Transverse colon (tissue), 4 donors: ENCODE data around the gene ACTMAP. TPM values are rescaled to one million over a fixed set of nuclear protein-coding genes. Genes with fewer than 3 reads are reported as not detected.
A peak's percentile ranks its signal among the peaks of the same experiment; 100 is the strongest.

Experiments
- DNase-seq: peaks from one replicate; pipeline ENCODE4 v3.0.0-alpha.2; 2019
- H3K27ac ChIP-seq, 4 donors: fragments of 200-600 bp; sonication (generic); 2 replicates each; pipeline ENCODE4 v1.5.1; 2016 to 2018; ENCODE audit warnings: inconsistent platforms in 4 of 4
- H3K27me3 ChIP-seq: fragments of 200-600 bp; sonication (generic); 2 replicates; pipeline ENCODE4 v1.5.1; 2017; ENCODE audit warnings: inconsistent platforms
- H3K36me3 ChIP-seq, 4 donors: fragments of 200-600 bp; sonication (generic); 2 replicates each; pipeline ENCODE4 v1.5.1; 2017 to 2019; ENCODE audit warnings: inconsistent platforms in 4 of 4
- H3K4me1 ChIP-seq, 4 donors: fragments of 200-600 bp; sonication (generic); 2 replicates each; pipeline ENCODE4 v1.5.1; 2017 to 2020; ENCODE audit warnings: inconsistent platforms in 4 of 4
- H3K4me3 ChIP-seq, 4 donors: fragments of 200-600 bp; sonication (generic); 1 replicate in 1 of 4; 2 replicates in 3 of 4; pipeline versions ENCODE4 v1.5.1 to v1.6.1; 2017 to 2019; ENCODE audit warnings: inconsistent platforms in 4 of 4
- H3K9me3 ChIP-seq, 2 donors: fragments of 200-600 bp; sonication (generic); 2 replicates each; pipeline ENCODE4 v1.5.1; 2017 to 2019; ENCODE audit warnings: inconsistent platforms in 2 of 2
- EP300 ChIP-seq: sonication (generic); formaldehyde crosslinking; IDR thresholded peaks from one replicate; pipeline ENCODE4 v1.6.1; 2017; ENCODE audit warnings: antibody characterized with exemption, low read depth
- POLR2A ChIP-seq: fragments of 450-650 bp; IDR thresholded peaks from one replicate; pipeline ENCODE4 v1.6.1; 2016; ENCODE audit warnings: antibody characterized with exemption, mild to moderate bottlenecking, moderate library complexity
- POLR2AphosphoS5 ChIP-seq, 3 donors: sonication (generic); formaldehyde crosslinking; IDR thresholded peaks; one replicate each; pipeline ENCODE4 v1.6.1; 2016; ENCODE audit warnings: antibody characterized with exemption in 3 of 3
- WGBS, 2 donors: methylation state at CpG; one replicate each; pipeline ENCODE4 v1.1.5; 2018; ENCODE audit warnings: low coverage in 1 of 2; 5-methylcytosine and 5-hydroxymethylcytosine counted together
- in situ Hi-C, 4 donors: fragments of 200-750 bp; cut with MboI; loops; one replicate each; pipeline versions ENCODE4 v1.15.0 to v1.15.1; 2017; ENCODE audit warnings: low sequenced_read_pairs in 3 of 4, low pct_ligation_motif_present in 1 of 4, low pct_unique_long_range_greater_than_20kb in 1 of 4
- intact Hi-C: fragments of 100-400 bp; cut with DNase I; formaldehyde crosslinking; loops from one replicate; pipeline ENCODE4 v1.15.1; 2023; ENCODE audit warnings: low total_unique reads
- total RNA-seq, 4 donors: library from RNA; depleted of rRNA; stranded (reverse); fragments of >200 nt; gene quantifications; one replicate each; pipeline ENCODE4 v1.1.0, GENCODE V29; 2016
- TF ChIP-seq, protein P1 (sequence below), 5 experiments: fragments of 200-600 bp in 3 of 5; fragments of 450-650 bp in 2 of 5; sonication (generic) in 3 of 5; IDR thresholded peaks; 1 replicate in 2 of 5; 2 replicates in 3 of 5; pipeline ENCODE4 v1.5.1; 2016 to 2017; ENCODE audit warnings: antibody characterized with exemption in 5 of 5, inconsistent platforms in 3 of 5, mild to moderate bottlenecking in 2 of 5, moderate library complexity in 1 of 5

Gene ACTMAP
- total RNA-seq, 4 donors from 2014 or later = 8.3 to 29.1 (median 12.1) TPM

DNA sequence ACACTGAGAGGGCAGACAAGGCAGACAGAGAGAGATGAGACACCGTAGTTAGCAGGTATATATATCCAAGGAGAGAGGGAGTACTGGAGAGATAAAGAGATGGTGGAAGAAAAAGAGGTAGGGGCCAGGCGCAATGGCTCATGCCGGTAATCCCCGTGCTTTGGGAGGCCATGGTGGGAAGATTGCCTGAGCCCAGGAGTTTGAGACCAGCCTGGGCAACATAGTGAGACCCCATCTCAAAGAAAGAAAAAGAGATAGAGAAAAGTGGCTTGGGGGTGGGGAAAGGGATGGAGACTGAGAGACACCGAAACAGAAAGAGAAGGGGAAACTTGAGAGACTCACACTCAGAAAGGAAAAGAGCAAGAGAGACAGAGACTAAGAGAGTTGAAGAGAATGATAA is 30.3 kb upstream of the ACTMAP start:
- no peaks in the 10 kb centered on the region for H3K36me3 ChIP-seq
- TF ChIP-seq EP300 (no peak), POLR2AphosphoS5 (IDR thresholded peaks at IDR 0.05) (no peak), POLR2A (no peak)
- TF ChIP-seq, protein P1, sequence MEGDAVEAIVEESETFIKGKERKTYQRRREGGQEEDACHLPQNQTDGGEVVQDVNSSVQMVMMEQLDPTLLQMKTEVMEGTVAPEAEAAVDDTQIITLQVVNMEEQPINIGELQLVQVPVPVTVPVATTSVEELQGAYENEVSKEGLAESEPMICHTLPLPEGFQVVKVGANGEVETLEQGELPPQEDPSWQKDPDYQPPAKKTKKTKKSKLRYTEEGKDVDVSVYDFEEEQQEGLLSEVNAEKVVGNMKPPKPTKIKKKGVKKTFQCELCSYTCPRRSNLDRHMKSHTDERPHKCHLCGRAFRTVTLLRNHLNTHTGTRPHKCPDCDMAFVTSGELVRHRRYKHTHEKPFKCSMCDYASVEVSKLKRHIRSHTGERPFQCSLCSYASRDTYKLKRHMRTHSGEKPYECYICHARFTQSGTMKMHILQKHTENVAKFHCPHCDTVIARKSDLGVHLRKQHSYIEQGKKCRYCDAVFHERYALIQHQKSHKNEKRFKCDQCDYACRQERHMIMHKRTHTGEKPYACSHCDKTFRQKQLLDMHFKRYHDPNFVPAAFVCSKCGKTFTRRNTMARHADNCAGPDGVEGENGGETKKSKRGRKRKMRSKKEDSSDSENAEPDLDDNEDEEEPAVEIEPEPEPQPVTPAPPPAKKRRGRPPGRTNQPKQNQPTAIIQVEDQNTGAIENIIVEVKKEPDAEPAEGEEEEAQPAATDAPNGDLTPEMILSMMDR (IDR thresholded peaks at IDR 0.05) = no peak
- no peak for DNase-seq
- 89 to 93% methylated on average over 5 of the region's 5 CpGs for WGBS, 2 donors
- peaks cover 13 to 22% (median 15%) of the 10 kb centered on the region in 4 donors for H3K4me1 ChIP-seq
- H3K9me3 ChIP-seq = no peaks in the 10 kb centered on the region
- in situ Hi-C loops (no loop called here), intact Hi-C loops (no loop called here)
- H3K4me3 ChIP-seq = no peak overlapping the region
- no peaks in the 10 kb centered on the region for H3K27me3 ChIP-seq
- no peak overlapping the region for H3K27ac ChIP-seq

GRCh38 chr19:40778706-40779284 is 28.5 kb upstream of the ACTMAP start:
- Histone ChIP-seq H3K27me3 (no peaks in the 10 kb centered on the region), H3K4me1 (peaks cover 13 to 22% (median 15%) of the 10 kb centered on the region in 4 donors), H3K36me3 (no peaks in the 10 kb centered on the region), H3K9me3 (no peaks in the 10 kb centered on the region), H3K27ac (peak overlapping the region; percentile 97 to 99 (median 98)), H3K4me3 (peak overlapping the region; percentile 52 to 88 (median 74))
- no peak for DNase-seq
- TF ChIP-seq EP300 (no peak), POLR2A (no peak), POLR2AphosphoS5 (IDR thresholded peaks at IDR 0.05) (no peak)
- TF ChIP-seq, protein P1 (IDR thresholded peaks at IDR 0.05) = no peak
- in situ Hi-C loops (no loop called here), intact Hi-C loops (no loop called here)
- WGBS, 2 donors = 11 to 12% methylated on average over 3 to 7 of the region's 7 CpGs

DNA sequence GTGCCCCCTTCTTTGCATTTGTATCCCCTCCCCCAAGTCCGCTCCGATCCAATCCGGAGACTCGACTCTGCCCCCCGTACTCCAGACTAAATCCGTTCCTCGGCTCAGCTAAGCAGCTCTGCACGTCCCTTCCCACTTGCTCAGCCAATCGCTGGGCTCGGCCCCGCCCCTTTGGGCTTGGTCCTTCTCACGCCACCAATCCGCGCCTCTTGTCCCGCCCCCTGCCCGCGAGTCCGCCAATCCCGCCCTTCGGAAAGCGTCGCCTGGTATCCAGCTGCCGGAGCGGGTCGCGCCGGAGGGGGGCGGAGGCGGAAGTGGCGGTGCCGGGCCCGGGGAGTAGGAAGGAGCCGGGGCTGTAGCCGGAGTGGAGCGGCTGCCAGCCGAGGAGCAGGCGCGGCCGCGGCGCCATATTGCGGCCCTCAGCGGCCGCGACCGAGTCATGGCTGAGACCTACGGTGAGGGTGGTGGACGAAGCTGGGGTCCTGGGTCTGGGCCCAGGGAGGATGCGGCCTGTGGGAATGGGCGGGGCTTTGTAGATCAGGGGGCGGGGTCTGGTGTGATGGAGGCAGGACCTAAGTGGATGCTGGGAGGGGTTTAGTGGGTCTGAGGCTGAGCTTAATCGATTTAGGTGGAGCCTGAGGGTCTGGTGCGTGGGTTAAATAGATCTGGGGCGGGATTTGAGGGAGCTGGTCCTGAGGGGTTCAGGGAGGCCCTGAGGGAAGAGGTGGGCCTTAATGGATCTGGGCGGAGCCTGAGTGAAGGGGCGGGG is 27.8 kb upstream of the ACTMAP start, which contains the start of gene RAB4B:
Gene RAB4B (plus strand): TSS at position 311 of the 769 bp plus-strand sequence. CDS start 129 bp downstream, at position 440.
- Histone ChIP-seq H3K9me3 (no peaks in the 10 kb centered on the region), H3K4me1 (peaks cover 13 to 22% (median 15%) of the 10 kb centered on the region in 4 donors), H3K4me3 (peak within 1 kb of the TSS; percentile 52 to 88 (median 74)), H3K36me3 (no peaks in the 10 kb centered on the region), H3K27me3 (no peaks in the 10 kb centered on the region), H3K27ac (peak within 1 kb of the TSS; percentile 97 to 99 (median 98))
- peak; percentile 100 for DNase-seq
- WGBS, 2 donors = 0% methylated on average over 3 to 47 of the region's 56 CpGs
- TF ChIP-seq POLR2A = peak; percentile 94
- TF ChIP-seq EP300 = no peak
- TF ChIP-seq, protein P1 (IDR thresholded peaks at IDR 0.05) = peak in 2 of 5 experiments; percentile 28 to 51
- TF ChIP-seq POLR2AphosphoS5 (IDR thresholded peaks at IDR 0.05) = peak; percentile 87 to 94 (median 89)
- intact Hi-C loops = no loop called here
- in situ Hi-C loops = no loop called here

GRCh38 chr19:40777645-40777936 is 27.3 kb upstream of the ACTMAP start:
- peak overlapping the region; percentile 27 to 88 (median 74) for H3K4me3 ChIP-seq
- H3K27ac ChIP-seq = peak overlapping the region; percentile 97 to 99 (median 98)
- peaks cover 13 to 22% (median 15%) of the 10 kb centered on the region in 4 donors for H3K4me1 ChIP-seq
- H3K27me3 ChIP-seq = no peaks in the 10 kb centered on the region
- TF ChIP-seq, protein P1 (IDR thresholded peaks at IDR 0.05) = no peak
- no peak for TF ChIP-seq POLR2AphosphoS5 (IDR thresholded peaks at IDR 0.05)
- TF ChIP-seq POLR2A = no peak
- TF ChIP-seq EP300 = no peak
- H3K36me3 ChIP-seq = no peaks in the 10 kb centered on the region
- in situ Hi-C loops = no loop called here
- 0% methylated on average over 2 to 10 of the region's 10 CpGs for WGBS, 2 donors
- intact Hi-C loops = no loop called here
- DNase-seq = no peak
- H3K9me3 ChIP-seq = no peaks in the 10 kb centered on the region
